H1 (cell line): ENCODE data around the gene DUXB. TPM values are rescaled to one million over a fixed set of nuclear protein-coding genes. Genes with fewer than 3 reads are reported as not detected.

Experiments
- CTCF ChIA-PET: fragments of 300-600 bp; sonication (Branson Sonifier 250); formaldehyde crosslinking; loops from one replicate; lab custom pipeline; 2021; ENCODE audit not compliant: partially characterized antibody; lab: Charles Lee
- POLR2A ChIA-PET: fragments of 300-600 bp; sonication (Branson Sonifier 250); formaldehyde crosslinking; loops from one replicate; lab custom pipeline; 2021; ENCODE audit warnings: inconsistent platforms; ENCODE audit not compliant: partially characterized antibody; lab: Charles Lee
- DNase-seq, 2 experiments: peaks; one replicate each; pipeline versions ENCODE4 v3.0.0 to v3.0.0-alpha.2; 2010 to 2022; ENCODE audit warnings: low spot score in 2 of 2, low read depth in 1 of 2, mixed read lengths in 1 of 2
- FAIRE-seq: peaks from 2 replicates; lab custom pipeline; 2011; peaks lifted over from hg19 to GRCh38; lab: Jason Lieb, UNC
- H2AFZ ChIP-seq: 2 replicates; pipeline ENCODE4 v1.8.1; 2012; ENCODE audit warnings: low read length, inconsistent platforms
- H2AK5ac ChIP-seq: 2 replicates; pipeline ENCODE4 v1.6.1; 2013; ENCODE audit warnings: low read depth, low read length
- H2BK120ac ChIP-seq: replicated peaks from 2 replicates; pipeline ENCODE3; 2013; ENCODE audit warnings: low read depth, low read length, inconsistent platforms
- H2BK12ac ChIP-seq: 2 replicates; pipeline ENCODE4 v1.6.1; 2013; ENCODE audit warnings: low read depth, low read length
- H2BK15ac ChIP-seq: 2 replicates; pipeline ENCODE4 v1.6.1; 2013; ENCODE audit warnings: low read length
- H2BK20ac ChIP-seq: 2 replicates; pipeline ENCODE4 v1.6.1; 2013; ENCODE audit warnings: low read length
- H2BK5ac ChIP-seq: 2 replicates; pipeline ENCODE4 v1.6.1; 2013; ENCODE audit warnings: low read depth, low read length
- H3K14ac ChIP-seq: 2 replicates; pipeline ENCODE4 v1.6.1; 2013; ENCODE audit warnings: inconsistent platforms; ENCODE audit not compliant: insufficient read length
- H3K18ac ChIP-seq: 2 replicates; pipeline ENCODE4 v1.6.1; 2013; ENCODE audit warnings: low read length; ENCODE audit errors: extremely low read depth
- H3K23ac ChIP-seq: 2 replicates; pipeline ENCODE4 v1.6.1; 2013; ENCODE audit warnings: inconsistent platforms; ENCODE audit not compliant: insufficient read length
- H3K23me2 ChIP-seq: 2 replicates; pipeline ENCODE4 v1.6.1; 2013; ENCODE audit warnings: low read depth, low read length
- H3K27ac ChIP-seq: 2 replicates; pipeline ENCODE4 v1.6.1; 2011; ENCODE audit warnings: low read depth, low read length, inconsistent platforms
- H3K27me3 ChIP-seq, 4 experiments: replicated peaks in 1 of 4; 1 replicate in 1 of 4; 2 replicates in 3 of 4; pipeline versions ENCODE4 v1.6.1 to v1.8.1; 2011 to 2013; ENCODE audit warnings: low read length in 3 of 4, mild to moderate bottlenecking in 3 of 4, inconsistent platforms in 2 of 4, mixed read lengths in 2 of 4, moderate library complexity in 1 of 4; ENCODE audit not compliant: control insufficient read depth in 3 of 4, insufficient read depth in 3 of 4; ENCODE audit errors: extremely low read depth in 1 of 4
- H3K36me3 ChIP-seq, 4 experiments: 2 replicates each; pipeline versions ENCODE4 v1.6.1 to v1.8.1; 2011 to 2013; ENCODE audit warnings: mild to moderate bottlenecking in 4 of 4, low read length in 3 of 4, moderate library complexity in 2 of 4, control low read depth in 1 of 4, inconsistent platforms in 1 of 4; ENCODE audit not compliant: insufficient read depth in 4 of 4, control insufficient read depth in 2 of 4
- H3K4ac ChIP-seq: replicated peaks from 2 replicates; pipeline ENCODE3; 2013; ENCODE audit warnings: low read length, low read depth, mixed read lengths, inconsistent platforms; ENCODE audit not compliant: insufficient read length
- H3K4me1 ChIP-seq, 4 experiments: replicated peaks in 1 of 4; 1 replicate in 1 of 4; 2 replicates in 3 of 4; pipeline versions ENCODE4 v1.6.1 to v1.8.1; 2011 to 2013; ENCODE audit warnings: low read length in 3 of 4, inconsistent platforms in 2 of 4, mixed read lengths in 1 of 4; ENCODE audit not compliant: insufficient read depth in 4 of 4, control insufficient read depth in 3 of 4
- H3K4me2 ChIP-seq, 2 experiments: 2 replicates each; pipeline versions ENCODE4 v1.6.1 to v1.8.1; 2011 to 2013; ENCODE audit warnings: low read depth in 2 of 2, low read length in 2 of 2, control low read depth in 1 of 2, inconsistent platforms in 1 of 2, mild to moderate bottlenecking in 1 of 2; ENCODE audit not compliant: insufficient read depth in 1 of 2
- H3K4me3 ChIP-seq, 4 experiments: fragments of 200-600, 300-600 bp in 1 of 4; sonication (generic), shearing (Covaris generic), sonication (Bioruptor Twin) in 1 of 4; 2 replicates each; pipeline versions ENCODE4 v1.5.1 to v1.8.1; 2011 to 2016; ENCODE audit warnings: low read length in 4 of 4, low read depth in 3 of 4, control low read depth in 2 of 4, inconsistent platforms in 2 of 4, mild to moderate bottlenecking in 2 of 4, mixed read lengths in 1 of 4, moderate library complexity in 1 of 4; ENCODE audit not compliant: insufficient read depth in 2 of 4; ENCODE audit errors: extremely low read depth in 1 of 4
- H3K56ac ChIP-seq: replicated peaks from 2 replicates; pipeline ENCODE3; 2013; ENCODE audit warnings: low read depth, mild to moderate bottlenecking, mixed read lengths, low read length, inconsistent platforms; ENCODE audit not compliant: insufficient read length
- H3K79me1 ChIP-seq: 2 replicates; pipeline ENCODE4 v1.6.1; 2013; ENCODE audit warnings: low read depth, low read length, control low read depth
- H3K79me2 ChIP-seq, 2 experiments: 2 replicates each; pipeline versions ENCODE4 v1.6.1 to v1.8.1; 2012 to 2013; ENCODE audit warnings: low read length in 2 of 2, mild to moderate bottlenecking in 2 of 2, inconsistent platforms in 1 of 2; ENCODE audit not compliant: insufficient read depth in 2 of 2, control insufficient read depth in 1 of 2
- H3K9ac ChIP-seq, 4 experiments: replicated peaks in 1 of 4; 1 replicate in 1 of 4; 2 replicates in 3 of 4; pipeline versions ENCODE4 v1.6.1 to v1.8.1; 2011 to 2013; ENCODE audit warnings: low read depth in 3 of 4, low read length in 3 of 4, control low read depth in 2 of 4, mild to moderate bottlenecking in 2 of 4, moderate library complexity in 2 of 4, inconsistent platforms in 1 of 4; ENCODE audit errors: extremely low read depth in 1 of 4
- H3K9me3 ChIP-seq, 2 experiments: 2 replicates each; pipeline versions ENCODE4 v1.6.1 to v1.8.1; 2012 to 2013; ENCODE audit warnings: mild to moderate bottlenecking in 2 of 2, moderate library complexity in 2 of 2, control low read depth in 1 of 2, inconsistent platforms in 1 of 2, low read depth in 1 of 2, low read length in 1 of 2, mixed read lengths in 1 of 2; ENCODE audit not compliant: insufficient read depth in 2 of 2
- H4K20me1 ChIP-seq, 2 experiments: replicated peaks in 1 of 2; 2 replicates each; pipeline versions ENCODE3 to v1.8.1; 2011 to 2013; ENCODE audit warnings: inconsistent platforms in 2 of 2, low read length in 2 of 2, mild to moderate bottlenecking in 1 of 2; ENCODE audit not compliant: insufficient read depth in 2 of 2, control insufficient read depth in 1 of 2
- H4K5ac ChIP-seq: 2 replicates; pipeline ENCODE4 v1.6.1; 2013; ENCODE audit warnings: low read length, low read depth, mixed read lengths, inconsistent platforms; ENCODE audit not compliant: insufficient read length
- H4K8ac ChIP-seq: 2 replicates; pipeline ENCODE4 v1.8.0; 2013; ENCODE audit warnings: mild to moderate bottlenecking, moderate library complexity, low read length, inconsistent platforms; ENCODE audit not compliant: insufficient read depth; ENCODE audit errors: extremely low read depth
- H4K91ac ChIP-seq: replicated peaks from 2 replicates; pipeline ENCODE3; 2013; ENCODE audit warnings: low read length, mixed read lengths, inconsistent platforms; ENCODE audit not compliant: insufficient read length
- CREB1 ChIP-seq: IDR thresholded peaks from 2 replicates; pipeline ENCODE4 v1.6.1; 2012; ENCODE audit warnings: inconsistent platforms
- EP300 ChIP-seq, 2 experiments: IDR thresholded peaks; 1 replicate in 1 of 2; 2 replicates in 1 of 2; pipeline ENCODE4 v1.6.1; 2011 to 2012; ENCODE audit warnings: low read depth in 2 of 2, low read length in 2 of 2, mild to moderate bottlenecking in 2 of 2, borderline replicate concordance in 1 of 2, inconsistent platforms in 1 of 2, moderate library complexity in 1 of 2
- JUN ChIP-seq: IDR thresholded peaks from 2 replicates; pipeline ENCODE4 v1.6.1; 2011; ENCODE audit warnings: low read depth, mild to moderate bottlenecking, improper control_type of control experiment, low read length
- JUND ChIP-seq: IDR thresholded peaks from 2 replicates; pipeline ENCODE4 v1.6.1; 2011; ENCODE audit warnings: mild to moderate bottlenecking, improper control_type of control experiment, low read length
- NANOG ChIP-seq: IDR thresholded peaks from 2 replicates; pipeline ENCODE4 v1.6.1; 2011; ENCODE audit warnings: low read length, low read depth, mild to moderate bottlenecking, inconsistent platforms; ENCODE audit not compliant: insufficient read depth, poor library complexity, severe bottlenecking
- POU5F1 ChIP-seq: IDR thresholded peaks from 2 replicates; pipeline ENCODE4 v1.6.1; 2011; ENCODE audit warnings: low read depth, mild to moderate bottlenecking, low read length, moderate library complexity
- SIN3A ChIP-seq, 2 experiments: IDR thresholded peaks in 1 of 2; conservative IDR thresholded peaks in 1 of 2; 2 replicates each; pipeline ENCODE4 v1.6.1; 2011 to 2012; ENCODE audit warnings: low read length in 2 of 2, improper control_type of control experiment in 1 of 2, low read depth in 1 of 2, mild to moderate bottlenecking in 1 of 2
- TBP ChIP-seq: IDR thresholded peaks from 2 replicates; pipeline ENCODE4 v1.6.1; 2011; ENCODE audit warnings: low read depth, low read length, improper control_type of control experiment
- TCF12 ChIP-seq: IDR thresholded peaks from 2 replicates; pipeline ENCODE4 v1.6.1; 2011; ENCODE audit warnings: low read depth, mild to moderate bottlenecking, low read length
- ZNF274 ChIP-seq: IDR thresholded peaks from 2 replicates; pipeline ENCODE4 v1.7.0; 2012; ENCODE audit warnings: low read length, borderline replicate concordance; ENCODE audit errors: extremely low read depth
- WGBS, 2 experiments: shearing (Covaris generic) in 1 of 2; methylation state at CpG; one replicate each; pipeline versions ENCODE4 v1.1.6 to v1.1.7; 2013 to 2015; ENCODE audit warnings: low lambda C conversion rate in 2 of 2, mixed read lengths in 2 of 2, inconsistent platforms in 1 of 2, low coverage in 1 of 2, missing lambda C conversion rate in 1 of 2; ENCODE audit not compliant: insufficient replicate concordance in 2 of 2, insufficient coverage in 1 of 2, insufficient read length in 1 of 2; ENCODE audit errors: extremely low coverage in 1 of 2, missing lambda C conversion rate in 1 of 2; 5-methylcytosine and 5-hydroxymethylcytosine counted together
- polyA plus RNA-seq, 7 experiments: library from polyadenylated mRNA; depleted of rRNA in 3 of 7; stranded (reverse) in 5 of 7; unstranded in 2 of 7; fragments of >200 nt in 5 of 7; fragments of 200-250 nt in 2 of 7; gene quantifications; 1 replicate in 5 of 7; 2 replicates in 1 of 7; 4 replicates in 1 of 7; pipeline versions ENCODE4 v1.2.1 to v1.2.3, GENCODE V29; 2011 to 2013; ENCODE audit warnings: missing spikeins in 2 of 7, mixed read lengths in 2 of 7
- total RNA-seq: library from RNA; stranded (reverse); fragmentation: NEBNext Ultra II Directional; extraction: Animal tissue kit (Norgen Biotek cat#: 25700); gene quantifications from 2 replicates; pipeline ENCODE4 v1.2.1, GENCODE V29; 2021
- TF ChIP-seq, protein P1 (sequence below): IDR thresholded peaks from 2 replicates; pipeline ENCODE4 v1.6.1; 2011; ENCODE audit warnings: low read depth, mild to moderate bottlenecking, low read length; ENCODE audit not compliant: insufficient read depth
- TF ChIP-seq, protein P2 (sequence below): IDR thresholded peaks from 2 replicates; pipeline ENCODE4 v1.6.1; 2011; ENCODE audit warnings: low read length, improper control_type of control experiment

The DUXB gene
- total and polyA plus RNA-seq, 2 of the 8 experiments (the other 6 are each of a cell fraction or from before 2014, with no cell fraction given) = not detected

GRCh38 chr16:75676909-75677308, 24.4 kb downstream of the DUXB start, which contains the start of gene CPHXL2:
Gene CPHXL2, minus strand, starts transcription at chr16:75677009. Its CDS starts 10 bp downstream, at chr16:75676999.
- POLR2A ChIA-PET = interaction anchor here (1.7 kb wide), 1 partner anchor 30 kb away, joined by 4 read pairs; the partner anchor contains the start of genes KARS1 and TERF2IP
- Histone ChIP-seq H3K18ac (no peak within 1 kb of the TSS), H3K14ac (no peak within 1 kb of the TSS), H4K91ac (no peak within 1 kb of the TSS), H3K36me3 (no peaks in the 10 kb centered on the region), H2BK5ac (no peak within 1 kb of the TSS), H3K79me2 (no peaks in the 10 kb centered on the region), H4K8ac (no peak within 1 kb of the TSS), H3K4me1 (no peaks in the 10 kb centered on the region), H3K23me2 (no peaks in the 10 kb centered on the region), H4K5ac (no peak within 1 kb of the TSS), H3K4ac (no peak within 1 kb of the TSS), H2AFZ (no peak within 1 kb of the TSS), H4K20me1 (no peaks in the 10 kb centered on the region), H3K56ac (no peak within 1 kb of the TSS), H3K27me3 (no peaks in the 10 kb centered on the region), H3K4me2 (no peak within 1 kb of the TSS), H2BK15ac (no peak within 1 kb of the TSS), H2BK12ac (no peak within 1 kb of the TSS), H3K4me3 (no peak within 1 kb of the TSS), H3K27ac (no peak within 1 kb of the TSS), H3K9ac (no peak within 1 kb of the TSS), H2BK120ac (no peak within 1 kb of the TSS), H3K23ac (no peak within 1 kb of the TSS), H3K79me1 (no peaks in the 10 kb centered on the region), H2AK5ac (no peak within 1 kb of the TSS), H3K9me3 (0 out of 4 replicates have a peak, but pooled peaks cover 0 to 5% of the 10 kb centered on the region in 2 experiments), H2BK20ac (no peak within 1 kb of the TSS)
- FAIRE-seq = no peak
- 90% methylated on average over 4 of the region's 4 CpGs; no CpG with 5 or more reads in 1 of the 2 experiments for WGBS, 2 experiments
- CTCF ChIA-PET = interaction anchor here (0.6 to 1.3 kb wide), 2 partner anchors 19 to 31 kb away, joined by 3 read pairs; no protein-coding TSS in a partner anchor
- no peak for DNase-seq
- TF ChIP-seq POU5F1 (no peak), SIN3A (conservative IDR thresholded peaks at IDR 0.05 in 1 of 2, IDR thresholded peaks at IDR 0.05 in 1 of 2; ENCODE audit: low read depth in 1 of 2, low read length in 2 of 2) (no peak), JUN (no peak), CREB1 (no peak), TBP (no peak), TCF12 (no peak), ZNF274 (no peak), EP300 (IDR thresholded peaks at IDR 0.05; ENCODE audit: borderline replicate concordance in 1 of 2, low read depth in 2 of 2, low read length in 2 of 2) (no peak), JUND (no peak), NANOG (no peak)
- TF ChIP-seq, protein P1, sequence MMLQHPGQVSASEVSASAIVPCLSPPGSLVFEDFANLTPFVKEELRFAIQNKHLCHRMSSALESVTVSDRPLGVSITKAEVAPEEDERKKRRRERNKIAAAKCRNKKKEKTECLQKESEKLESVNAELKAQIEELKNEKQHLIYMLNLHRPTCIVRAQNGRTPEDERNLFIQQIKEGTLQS = no peak
- TF ChIP-seq, protein P2, sequence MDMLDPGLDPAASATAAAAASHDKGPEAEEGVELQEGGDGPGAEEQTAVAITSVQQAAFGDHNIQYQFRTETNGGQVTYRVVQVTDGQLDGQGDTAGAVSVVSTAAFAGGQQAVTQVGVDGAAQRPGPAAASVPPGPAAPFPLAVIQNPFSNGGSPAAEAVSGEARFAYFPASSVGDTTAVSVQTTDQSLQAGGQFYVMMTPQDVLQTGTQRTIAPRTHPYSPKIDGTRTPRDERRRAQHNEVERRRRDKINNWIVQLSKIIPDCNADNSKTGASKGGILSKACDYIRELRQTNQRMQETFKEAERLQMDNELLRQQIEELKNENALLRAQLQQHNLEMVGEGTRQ = no peak
